Transverse colon (tissue), 4 donors: ENCODE data around the gene GMPPB.

ENCODE experiments used
- EP300 ChIP-seq: sonication (generic); formaldehyde crosslinking; IDR thresholded peaks from one replicate; pipeline ENCODE4 v1.6.1; 2017; ENCODE audit warnings: antibody characterized with exemption, low read depth
- POLR2A ChIP-seq: fragments of 450-650 bp; IDR thresholded peaks from one replicate; pipeline ENCODE4 v1.6.1; 2016; ENCODE audit warnings: antibody characterized with exemption, mild to moderate bottlenecking, moderate library complexity
- POLR2AphosphoS5 ChIP-seq, 3 donors: sonication (generic); formaldehyde crosslinking; IDR thresholded peaks; one replicate each; pipeline ENCODE4 v1.6.1; 2016; ENCODE audit warnings: antibody characterized with exemption in 3 of 3
- TF ChIP-seq, protein P1 (sequence below), 5 experiments: fragments of 200-600 bp in 3 of 5; fragments of 450-650 bp in 2 of 5; sonication (generic) in 3 of 5; IDR thresholded peaks; 1 replicate in 2 of 5; 2 replicates in 3 of 5; pipeline ENCODE4 v1.5.1; 2016 to 2017; ENCODE audit warnings: antibody characterized with exemption in 5 of 5, inconsistent platforms in 3 of 5, mild to moderate bottlenecking in 2 of 5, moderate library complexity in 1 of 5

GRCh38 chr3:49683162-49683561 lies 40.6 kb downstream of the GMPPB start:
- TF ChIP-seq, protein P1, sequence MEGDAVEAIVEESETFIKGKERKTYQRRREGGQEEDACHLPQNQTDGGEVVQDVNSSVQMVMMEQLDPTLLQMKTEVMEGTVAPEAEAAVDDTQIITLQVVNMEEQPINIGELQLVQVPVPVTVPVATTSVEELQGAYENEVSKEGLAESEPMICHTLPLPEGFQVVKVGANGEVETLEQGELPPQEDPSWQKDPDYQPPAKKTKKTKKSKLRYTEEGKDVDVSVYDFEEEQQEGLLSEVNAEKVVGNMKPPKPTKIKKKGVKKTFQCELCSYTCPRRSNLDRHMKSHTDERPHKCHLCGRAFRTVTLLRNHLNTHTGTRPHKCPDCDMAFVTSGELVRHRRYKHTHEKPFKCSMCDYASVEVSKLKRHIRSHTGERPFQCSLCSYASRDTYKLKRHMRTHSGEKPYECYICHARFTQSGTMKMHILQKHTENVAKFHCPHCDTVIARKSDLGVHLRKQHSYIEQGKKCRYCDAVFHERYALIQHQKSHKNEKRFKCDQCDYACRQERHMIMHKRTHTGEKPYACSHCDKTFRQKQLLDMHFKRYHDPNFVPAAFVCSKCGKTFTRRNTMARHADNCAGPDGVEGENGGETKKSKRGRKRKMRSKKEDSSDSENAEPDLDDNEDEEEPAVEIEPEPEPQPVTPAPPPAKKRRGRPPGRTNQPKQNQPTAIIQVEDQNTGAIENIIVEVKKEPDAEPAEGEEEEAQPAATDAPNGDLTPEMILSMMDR (IDR thresholded peaks at IDR 0.05): no peak
- TF ChIP-seq EP300: no peak
- no peak for TF ChIP-seq POLR2A
- TF ChIP-seq POLR2AphosphoS5 (IDR thresholded peaks at IDR 0.05): no peak
